HG02642 (cell line): ENCODE results near the gene CDCA8.

Source experiments
- ATAC-seq: cut with Tn5 transposase; IDR thresholded peaks from one replicate; pipeline ENCODE4 v1.9.1; 2021; ENCODE audit warnings: mild to moderate bottlenecking; ENCODE audit not compliant: unreplicated experiment, poor library complexity

The CDCA8 gene

DNA sequence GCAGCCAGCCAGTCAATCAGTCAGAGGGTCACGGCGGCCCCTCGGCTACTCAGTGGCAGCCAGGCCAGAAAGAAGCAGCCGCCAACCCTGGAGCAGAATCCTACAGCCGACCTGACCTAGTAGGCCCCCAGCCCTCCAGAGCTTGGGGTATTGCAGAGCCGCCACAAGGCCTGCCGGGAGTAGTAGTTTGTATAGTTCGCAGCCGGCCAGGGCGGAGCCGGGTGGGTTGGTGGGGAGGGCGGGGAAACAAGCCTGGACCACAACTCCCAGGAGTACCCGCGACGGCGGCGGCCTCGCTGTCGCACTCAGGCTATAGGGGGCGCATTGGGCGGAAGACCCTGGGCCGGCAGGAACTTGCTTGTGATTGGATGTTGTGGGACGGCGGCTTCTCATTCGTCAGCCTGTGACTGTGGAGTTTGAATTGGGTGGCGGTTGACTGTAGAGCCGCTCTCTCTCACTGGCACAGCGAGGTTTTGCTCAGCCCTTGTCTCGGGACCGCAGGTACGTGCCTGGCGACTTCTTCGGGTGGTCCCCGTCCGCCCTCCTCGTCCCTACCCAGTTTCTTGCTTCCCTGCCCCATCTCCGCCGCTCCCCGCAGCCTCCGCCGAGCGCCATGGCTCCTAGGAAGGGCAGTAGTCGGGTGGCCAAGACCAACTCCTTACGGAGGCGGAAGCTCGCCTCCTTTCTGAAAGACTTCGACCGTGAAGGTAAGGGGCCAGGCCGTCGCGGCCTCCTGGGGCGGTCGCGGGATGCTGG, at the start of gene CDCA8:
CDCA8 (plus strand) TSS at position 439 of the 756 bp plus-strand sequence; CDS start at position 614, 175 bp downstream.
- peak; percentile 83 for ATAC-seq

DNA sequence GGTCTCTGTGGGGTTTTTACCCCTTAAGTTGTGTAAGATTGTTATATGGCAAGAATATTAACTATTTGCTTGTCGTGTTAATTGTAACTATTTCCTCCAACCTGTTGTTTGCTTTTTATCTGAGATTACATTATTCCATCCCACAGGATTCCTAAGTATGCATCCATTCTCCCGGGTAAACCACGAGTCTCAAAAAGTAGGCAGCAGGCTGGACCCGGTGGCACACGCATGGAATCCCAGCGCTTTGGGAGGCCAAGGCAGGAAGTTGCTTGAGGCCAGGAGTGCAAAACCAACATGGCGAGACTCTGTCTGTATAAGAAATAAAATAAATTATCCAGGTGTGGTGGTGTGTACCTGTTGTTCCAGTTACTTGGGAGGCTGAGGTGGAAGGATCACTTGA, 45.0 kb upstream of the CDCA8 start:
- ATAC-seq, result no peak

DNA sequence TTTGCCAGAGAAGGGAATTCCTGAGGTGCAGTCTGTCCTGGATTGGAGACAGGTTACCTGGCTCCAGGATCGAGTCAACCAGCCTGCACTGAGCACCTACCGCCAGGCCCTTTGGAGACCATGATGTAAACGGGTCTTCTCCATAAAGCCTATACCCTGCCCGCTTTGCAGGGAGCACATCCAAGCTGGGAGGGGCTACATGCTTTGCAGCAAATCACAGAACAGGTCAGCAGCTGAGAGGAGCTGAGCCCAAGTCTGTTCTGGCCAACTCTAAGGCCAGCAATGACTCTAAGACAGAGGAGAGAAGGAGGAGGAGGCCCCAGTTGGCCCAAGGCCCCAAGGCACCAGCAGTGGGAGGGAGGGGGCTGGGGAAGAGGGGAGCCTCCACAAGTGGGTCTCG, 42.1 kb upstream of the CDCA8 start:
- no peak for ATAC-seq

- no peak for ATAC-seq
Measured at GRCh38 chr1:37650721-37651120, 41.6 kb upstream of the CDCA8 start.

DNA sequence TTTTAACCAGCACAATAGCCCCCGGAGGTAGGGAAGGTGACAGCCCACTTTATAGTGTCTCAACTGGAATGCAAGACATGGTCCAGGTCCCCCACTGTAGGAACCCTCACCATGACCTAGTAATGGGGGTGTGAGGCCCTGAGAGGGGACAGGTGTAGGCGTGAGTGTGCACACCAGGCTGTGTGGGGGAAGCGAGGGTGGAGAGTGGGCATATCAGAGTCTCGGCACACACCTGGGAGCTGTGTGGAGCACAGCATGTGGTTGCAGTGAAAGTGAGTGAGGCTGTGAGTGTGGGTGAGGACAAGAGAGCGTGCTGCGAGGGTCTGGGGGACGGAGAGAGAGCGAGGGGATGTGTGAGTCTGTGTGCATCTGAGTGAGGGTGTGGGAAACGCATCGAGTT, 40.5 kb upstream of the CDCA8 start:
- ATAC-seq, result no peak

GRCh38 chr1:37652976-37653375, 39.3 kb upstream of the CDCA8 start:
- no peak for ATAC-seq

DNA sequence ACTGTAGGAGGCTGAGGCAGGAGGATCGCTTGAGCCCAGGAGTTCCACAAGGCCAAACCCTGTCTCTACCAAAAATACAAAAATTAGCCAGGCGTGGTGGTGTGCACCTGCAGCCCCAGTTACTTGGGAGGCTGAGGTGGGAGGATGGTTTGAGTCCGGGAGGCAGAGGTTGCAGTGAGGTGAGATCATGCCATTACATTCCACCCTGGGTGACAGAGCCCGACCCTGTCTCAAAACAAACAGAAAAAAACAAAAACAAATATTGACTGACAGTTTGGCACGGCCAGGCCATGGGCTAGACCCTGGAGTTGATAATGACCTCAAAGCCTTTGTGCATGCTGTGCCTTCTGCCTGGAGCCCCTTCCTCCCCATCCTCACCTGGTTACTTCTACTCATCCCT, 38.4 kb upstream of the CDCA8 start:
- ATAC-seq, result no peak

DNA sequence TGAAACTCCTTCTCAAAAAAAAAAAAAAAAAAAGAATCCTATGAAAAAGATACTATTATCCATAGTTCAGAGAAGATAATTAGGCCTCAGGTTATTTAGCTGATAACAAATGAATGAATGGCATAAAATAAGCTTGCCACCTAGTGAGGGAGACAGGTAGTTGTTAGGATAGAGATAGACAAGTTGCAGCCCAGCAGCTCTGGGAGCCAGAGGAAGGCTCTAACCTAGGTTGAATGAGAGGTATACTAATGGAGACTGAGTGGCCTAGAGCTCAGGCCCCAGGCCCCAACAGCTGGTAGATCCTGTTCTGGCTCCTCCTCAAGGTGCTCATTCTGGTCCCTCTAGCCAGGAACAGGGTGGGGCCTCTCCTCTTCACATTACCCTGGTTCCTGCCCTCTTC, 37.0 kb upstream of the CDCA8 start:
- no peak for ATAC-seq

DNA sequence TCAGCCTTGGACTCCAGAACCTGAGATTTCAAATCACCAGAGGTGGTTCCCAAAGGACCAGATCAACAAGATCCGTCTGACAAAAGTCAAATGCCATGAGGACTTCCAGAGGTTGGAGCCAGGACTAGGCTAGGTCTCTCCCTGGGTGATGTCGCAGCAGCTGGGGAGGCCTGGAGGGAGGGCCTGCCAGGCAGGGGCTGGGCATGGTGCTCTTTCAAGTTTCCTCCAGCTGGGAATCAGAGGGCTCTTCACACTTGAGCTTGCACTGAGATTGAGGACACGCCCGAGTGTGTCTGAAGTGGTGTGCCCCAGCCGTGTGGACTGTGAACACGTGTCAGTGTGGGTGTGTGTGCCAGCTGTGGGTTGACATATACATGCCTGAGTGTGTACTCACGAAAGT, 36.3 kb upstream of the CDCA8 start:
- no peak for ATAC-seq

GRCh38 chr1:37656881-37657280, 35.4 kb upstream of the CDCA8 start:
- ATAC-seq, result no peak

GRCh38 chr1:37657620-37658412, 34.5 kb upstream of the CDCA8 start:
- ATAC-seq, result no peak

GRCh38 chr1:37658486-37658885, 33.8 kb upstream of the CDCA8 start:
- no peak for ATAC-seq

DNA sequence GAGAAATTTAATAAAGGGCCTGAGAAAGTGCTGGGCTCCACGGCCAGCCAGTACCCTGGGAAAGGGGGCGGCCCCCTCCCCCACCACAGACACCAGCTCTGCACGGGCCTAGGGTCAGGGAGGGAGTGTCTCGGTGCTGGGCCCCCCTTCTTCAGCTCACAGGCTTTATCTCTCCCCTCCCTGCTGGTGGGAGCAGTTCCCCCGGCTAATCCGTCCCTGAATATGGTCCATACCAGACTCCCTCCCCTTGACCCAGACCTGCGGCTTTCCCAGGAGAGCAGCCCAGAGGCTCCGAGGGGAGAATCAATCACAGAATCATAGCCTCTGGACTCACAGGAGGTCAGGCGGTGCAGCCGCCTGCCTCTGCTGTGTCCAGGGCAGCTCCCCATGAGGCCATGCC, 31.7 kb upstream of the CDCA8 start:
- no peak for ATAC-seq

DNA sequence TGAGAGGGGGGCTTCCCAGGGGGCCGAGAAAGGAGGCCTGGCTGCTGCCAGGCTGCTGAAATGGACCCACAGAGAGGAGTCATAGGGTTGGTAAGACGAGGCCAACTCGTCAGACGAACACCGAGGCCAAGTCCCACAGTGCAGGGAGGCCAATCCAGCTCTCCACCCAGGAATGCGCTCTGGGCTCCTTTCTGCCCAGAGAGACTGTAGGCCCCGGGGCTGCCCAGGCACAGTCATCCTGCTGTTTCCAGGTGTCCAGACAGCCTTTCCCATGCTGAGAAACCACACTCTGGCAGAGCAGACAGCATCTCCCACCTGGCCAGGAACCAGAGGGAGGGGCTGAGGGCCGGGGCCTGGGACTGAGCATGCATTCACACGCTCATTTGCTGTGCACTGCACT, 30.9 kb upstream of the CDCA8 start:
- no peak for ATAC-seq

GRCh38 chr1:37662031-37662755, 30.1 kb upstream of the CDCA8 start:
- ATAC-seq, result no peak

DNA sequence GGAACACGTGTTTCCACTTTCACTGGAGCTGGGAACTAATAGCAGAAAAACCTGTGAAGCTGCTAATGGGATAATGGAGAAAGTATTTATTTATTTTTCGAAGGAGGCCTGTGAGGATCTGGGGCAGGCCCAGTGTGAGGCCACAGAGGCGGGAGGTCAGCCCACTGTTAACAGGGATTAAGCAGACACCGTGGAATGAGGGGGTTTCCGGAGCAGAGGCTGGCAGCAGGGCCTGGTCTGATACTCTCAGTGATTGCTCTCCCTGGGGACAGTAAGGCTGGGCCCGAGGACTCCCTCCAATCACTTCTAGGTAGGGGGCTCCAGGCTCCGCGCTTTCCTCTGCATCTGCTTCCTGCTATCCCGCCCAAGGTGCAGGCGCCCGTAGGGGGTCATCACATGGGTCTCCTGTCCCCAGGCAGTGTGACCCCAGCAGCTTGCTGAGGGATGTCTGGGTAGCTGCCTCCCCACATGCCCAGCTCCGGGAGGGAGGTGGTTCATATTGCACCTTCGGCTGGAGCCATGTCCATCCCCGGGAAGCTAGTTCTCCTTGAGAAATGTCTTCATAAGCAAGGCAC, 28.8 kb upstream of the CDCA8 start:
- ATAC-seq, result no peak

- no peak for ATAC-seq
Measured at GRCh38 chr1:37666241-37666867, 26.0 kb upstream of the CDCA8 start.

- ATAC-seq, result no peak
Measured at GRCh38 chr1:37667023-37667671, 25.2 kb upstream of the CDCA8 start.

- no peak for ATAC-seq
Measured at GRCh38 chr1:37670133-37670532, 22.2 kb upstream of the CDCA8 start.

DNA sequence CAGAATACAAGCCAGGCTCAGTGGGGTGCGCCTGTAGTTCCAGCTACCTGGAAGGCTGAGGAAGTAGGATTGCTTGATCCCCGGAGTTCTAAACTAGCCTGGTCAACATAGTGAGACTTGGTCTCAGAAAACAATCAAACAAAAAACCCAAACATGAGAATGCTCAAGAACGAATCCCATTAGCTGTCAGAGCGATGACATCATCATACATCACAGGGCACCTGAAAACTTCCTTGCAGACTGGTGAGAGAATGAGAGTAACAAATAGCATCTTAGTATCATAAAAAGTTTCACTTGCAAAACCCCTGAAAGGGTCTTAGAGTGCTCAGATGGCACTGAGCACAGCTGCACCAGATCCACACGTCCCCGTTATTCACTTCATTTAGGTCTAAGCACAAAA, 21.1 kb upstream of the CDCA8 start:
- ATAC-seq, result no peak
